Measurements from ENCODE around the gene KRT1. TPM values are rescaled to one million over a fixed set of nuclear protein-coding genes. Genes with fewer than 3 reads are reported as not detected.

Gene KRT1
- total RNA-seq, 3 donors from 2014 or later (not counting 1 experiment from before 2014, with no cell fraction given), result 0.27 to 1.8 TPM; not detected in 1

DNA sequence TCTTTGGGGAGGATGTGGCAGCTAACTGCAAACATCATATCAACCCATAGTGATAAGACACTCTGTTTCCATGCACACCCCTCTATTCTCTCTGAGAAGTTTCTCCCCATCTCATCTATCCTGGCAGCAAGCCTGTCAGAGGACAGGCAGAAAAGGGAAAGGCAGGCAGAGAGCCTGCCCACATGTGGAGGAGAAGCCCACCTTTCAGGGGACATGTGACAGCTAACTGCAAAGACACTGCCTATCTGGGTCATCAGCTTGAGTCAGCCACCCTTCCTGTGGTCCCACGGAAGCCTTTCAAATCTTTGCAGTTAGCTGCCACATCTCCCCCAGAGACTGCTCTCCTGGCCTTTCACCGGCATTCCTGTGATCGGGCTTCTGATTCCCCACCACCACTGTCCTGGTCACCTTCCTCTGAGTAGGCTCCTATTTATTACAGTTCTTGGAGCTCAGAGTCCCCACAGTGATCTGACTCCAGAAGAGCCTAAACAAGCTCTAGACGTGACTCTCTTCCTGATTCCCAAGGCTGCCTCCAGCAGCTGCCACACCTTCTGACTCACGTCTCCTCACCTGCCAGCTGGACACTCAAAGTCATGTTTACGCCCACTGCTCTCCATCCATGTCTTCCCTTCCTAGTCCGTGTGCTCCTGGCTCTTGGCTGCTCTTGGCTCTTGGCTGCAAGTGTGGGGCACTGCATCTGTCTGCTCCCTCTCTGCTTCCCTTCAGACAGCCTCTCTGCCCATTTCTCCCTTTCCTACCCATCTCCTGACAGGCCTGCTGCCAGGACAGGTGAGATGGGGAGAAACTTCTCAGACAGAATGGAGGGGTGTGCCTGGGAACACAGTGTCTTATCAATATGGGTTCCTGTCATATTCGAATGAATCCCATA, 7.5 kb upstream of the KRT1 start:
- Histone ChIP-seq H3K9me3 (ENCODE audit: control insufficient read depth, insufficient read depth, low read length) (no peaks in the 10 kb centered on the region), H3K27me3 (ENCODE audit: control insufficient read depth, insufficient read depth, low read length) (peaks cover 7% of the 10 kb centered on the region), H3K36me3 (ENCODE audit: control insufficient read depth, insufficient read depth, low read length) (no peaks in the 10 kb centered on the region), H3K27ac (ENCODE audit: low read length) (no peak overlapping the region), H3K4me1 (ENCODE audit: control insufficient read depth, insufficient read depth, low read length) (peaks cover 23% of the 10 kb centered on the region), H3K4me3 (ENCODE audit: low read length) (no peak overlapping the region)
- Mint-ChIP-seq H3K9me3 (no peaks in the 10 kb centered on the region), H3K4me1 (peaks cover 39 to 67% of the 10 kb centered on the region in 2 donors), H3K4me3 (peak overlapping the region; percentile 25), H3K36me3 (no peaks in the 10 kb centered on the region), H3K27ac (peak overlapping the region in 1 of 2 donors; percentile 76), H3K27me3 (ENCODE audit: low read depth in 2 of 2) (peaks cover 0 to 28% of the 10 kb centered on the region in 2 donors)
- intact Hi-C loops (cut with micrococcal nuclease), result no loop called here
- TF ChIP-seq, protein P1, sequence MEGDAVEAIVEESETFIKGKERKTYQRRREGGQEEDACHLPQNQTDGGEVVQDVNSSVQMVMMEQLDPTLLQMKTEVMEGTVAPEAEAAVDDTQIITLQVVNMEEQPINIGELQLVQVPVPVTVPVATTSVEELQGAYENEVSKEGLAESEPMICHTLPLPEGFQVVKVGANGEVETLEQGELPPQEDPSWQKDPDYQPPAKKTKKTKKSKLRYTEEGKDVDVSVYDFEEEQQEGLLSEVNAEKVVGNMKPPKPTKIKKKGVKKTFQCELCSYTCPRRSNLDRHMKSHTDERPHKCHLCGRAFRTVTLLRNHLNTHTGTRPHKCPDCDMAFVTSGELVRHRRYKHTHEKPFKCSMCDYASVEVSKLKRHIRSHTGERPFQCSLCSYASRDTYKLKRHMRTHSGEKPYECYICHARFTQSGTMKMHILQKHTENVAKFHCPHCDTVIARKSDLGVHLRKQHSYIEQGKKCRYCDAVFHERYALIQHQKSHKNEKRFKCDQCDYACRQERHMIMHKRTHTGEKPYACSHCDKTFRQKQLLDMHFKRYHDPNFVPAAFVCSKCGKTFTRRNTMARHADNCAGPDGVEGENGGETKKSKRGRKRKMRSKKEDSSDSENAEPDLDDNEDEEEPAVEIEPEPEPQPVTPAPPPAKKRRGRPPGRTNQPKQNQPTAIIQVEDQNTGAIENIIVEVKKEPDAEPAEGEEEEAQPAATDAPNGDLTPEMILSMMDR (IDR thresholded peaks at IDR 0.05), result no peak
- WGBS (ENCODE audit: insufficient coverage), result 64% methylated on average over 7 of the region's 8 CpGs
- ATAC-seq, result peak in 2 of 3 donors; percentile 60 to 66
- peak in 1 of 2 donors; percentile 26 for DNase-seq

GRCh38 chr12:52686756-52687487, 6.7 kb upstream of the KRT1 start:
- intact Hi-C loops (cut with micrococcal nuclease), result no loop called here
- H3K27ac ChIP-seq (ENCODE audit: low read length), result no peak overlapping the region
- H3K27me3 ChIP-seq (ENCODE audit: control insufficient read depth, insufficient read depth, low read length), result peaks cover 7% of the 10 kb centered on the region
- H3K4me1 ChIP-seq (ENCODE audit: control insufficient read depth, insufficient read depth, low read length), result peaks cover 23% of the 10 kb centered on the region
- no peaks in the 10 kb centered on the region for H3K9me3 ChIP-seq (ENCODE audit: control insufficient read depth, insufficient read depth, low read length)
- Mint-ChIP-seq H3K27me3 (ENCODE audit: low read depth in 2 of 2) (peaks cover 0 to 26% of the 10 kb centered on the region in 2 donors), H3K4me1 (peaks cover 41 to 70% of the 10 kb centered on the region in 2 donors), H3K9me3 (no peaks in the 10 kb centered on the region), H3K4me3 (peak overlapping the region; percentile 14), H3K27ac (peak overlapping the region in 1 of 2 donors; percentile 76), H3K36me3 (no peaks in the 10 kb centered on the region)
- WGBS (ENCODE audit: insufficient coverage), result 85% methylated on average over 9 of the region's 9 CpGs
- no peak for ATAC-seq
- TF ChIP-seq, protein P1 (IDR thresholded peaks at IDR 0.05), result no peak
- no peak for DNase-seq
- no peak overlapping the region for H3K4me3 ChIP-seq (ENCODE audit: low read length)
- H3K36me3 ChIP-seq (ENCODE audit: control insufficient read depth, insufficient read depth, low read length), result no peaks in the 10 kb centered on the region

DNA sequence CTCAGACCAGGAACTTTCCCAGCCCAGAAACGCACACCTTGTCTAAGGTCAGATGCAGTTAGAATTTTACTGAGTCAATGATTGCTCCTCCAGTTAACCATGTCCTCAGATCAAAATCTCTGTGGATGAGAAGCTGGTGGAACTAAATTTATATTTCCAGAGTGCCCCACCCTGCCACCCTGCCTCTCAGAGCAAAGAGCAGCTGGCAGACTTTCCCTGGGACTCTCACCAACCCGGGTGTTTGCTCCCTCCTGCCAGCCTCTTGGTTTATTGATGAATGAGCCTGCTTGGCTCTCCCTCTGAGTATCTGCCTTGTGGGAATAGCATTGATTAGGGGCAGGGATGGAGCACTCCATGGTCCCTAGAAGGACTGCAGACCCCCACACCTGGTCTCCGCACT, 5.9 kb upstream of the KRT1 start:
- TF ChIP-seq, protein P1 (IDR thresholded peaks at IDR 0.05), result no peak
- no peaks in the 10 kb centered on the region for H3K9me3 Mint-ChIP-seq
- Histone ChIP-seq H3K27me3 (ENCODE audit: control insufficient read depth, insufficient read depth, low read length) (peaks cover 7% of the 10 kb centered on the region), H3K4me3 (ENCODE audit: low read length) (no peak overlapping the region), H3K27ac (ENCODE audit: low read length) (no peak overlapping the region), H3K4me1 (ENCODE audit: control insufficient read depth, insufficient read depth, low read length) (peaks cover 24% of the 10 kb centered on the region), H3K36me3 (ENCODE audit: control insufficient read depth, insufficient read depth, low read length) (no peaks in the 10 kb centered on the region), H3K9me3 (ENCODE audit: control insufficient read depth, insufficient read depth, low read length) (no peaks in the 10 kb centered on the region)
- H3K36me3 Mint-ChIP-seq, result no peaks in the 10 kb centered on the region
- H3K27me3 Mint-ChIP-seq (ENCODE audit: low read depth in 2 of 2), result peaks cover 0 to 27% of the 10 kb centered on the region in 2 donors
- H3K27ac Mint-ChIP-seq, result no peak overlapping the region
- DNase-seq, result no peak
- intact Hi-C loops (cut with micrococcal nuclease), result no loop called here
- H3K4me3 Mint-ChIP-seq, result no peak overlapping the region
- ATAC-seq, result no peak
- H3K4me1 Mint-ChIP-seq, result peaks cover 44 to 70% of the 10 kb centered on the region in 2 donors
- 100% methylated on average over 2 of the region's 3 CpGs for WGBS (ENCODE audit: insufficient coverage)
